Naive thymus-derived CD8-positive, alpha-beta T cell (primary cell): ENCODE data around the gene VIT. TPM values are rescaled to one million over a fixed set of nuclear protein-coding genes. Genes with fewer than 3 reads are reported as not detected.
"Not testable (repeated sequence)": the region's sequence is repeated elsewhere in the genome, so short reads cannot be mapped to it uniquely, and the experiment has no call there.

Experiments
- ATAC-seq, 2 donors: fragments of 150-1000 bp; cut with Tn5 transposase in 1 of 2; sonication (Bioruptor Pico), chemical (Tn5 transposase) in 1 of 2; 1 replicate in 1 of 2; 2 replicates in 1 of 2; pipeline ENCODE4 v1.10.0; 2021; ENCODE audit warnings: mild to moderate bottlenecking in 2 of 2, moderate library complexity in 2 of 2
- POLR2A ChIA-PET: fragments of 350-600 bp; sonication (Branson Sonifier 250); formaldehyde crosslinking; loops from one replicate; lab custom pipeline; 2021; ENCODE audit warnings: antibody characterized with exemption; lab: Charles Lee
- DNase-seq, 10 donors: peaks; one replicate each; pipeline versions ENCODE4 v3.0.0 to v3.0.0-alpha.2; 2020 to 2022
- H3K27ac Mint-ChIP-seq, 10 donors: one replicate each; pipeline ENCODE4 v1.8.0; 2020 to 2022; ENCODE audit warnings: mild to moderate bottlenecking in 10 of 10, mixed read lengths in 10 of 10, moderate library complexity in 4 of 10, inconsistent platforms in 1 of 10
- H3K27me3 Mint-ChIP-seq, 5 donors: one replicate each; pipeline ENCODE4 v1.8.0; 2021 to 2022; ENCODE audit warnings: mixed read lengths in 5 of 5
- H3K36me3 Mint-ChIP-seq, 3 donors: one replicate each; pipeline ENCODE4 v1.8.0; 2020 to 2022; ENCODE audit warnings: mixed read lengths in 3 of 3, mild to moderate bottlenecking in 2 of 3, inconsistent platforms in 1 of 3
- H3K4me1 Mint-ChIP-seq, 4 donors: one replicate each; pipeline ENCODE4 v1.8.0; 2021 to 2022; ENCODE audit warnings: mixed read lengths in 4 of 4
- H3K4me3 Mint-ChIP-seq, 10 donors: one replicate each; pipeline ENCODE4 v1.8.0; 2020 to 2022; ENCODE audit warnings: mild to moderate bottlenecking in 10 of 10, mixed read lengths in 10 of 10, moderate library complexity in 6 of 10, inconsistent platforms in 1 of 10
- H3K9me3 Mint-ChIP-seq, 9 donors: one replicate each; pipeline ENCODE4 v1.8.0; 2020 to 2022; ENCODE audit warnings: mixed read lengths in 9 of 9, mild to moderate bottlenecking in 3 of 9, inconsistent platforms in 1 of 9, moderate library complexity in 1 of 9
- polyA plus RNA-seq, 3 donors: library from polyadenylated mRNA; unstranded; fragments of 300-500 nt; fragmentation: Illumina TruSeq; gene quantifications; one replicate each; pipeline ENCODE4 v1.2.3, GENCODE V29; 2021
- total RNA-seq, 8 experiments: library from RNA in 2 of 8; stranded (reverse) in 2 of 8; gene quantifications; one replicate each; pipeline ENCODE4 v1.2.3 and lab custom pipeline; 2021 to 2026

VIT gene
- total and polyA plus RNA-seq, 5 experiments from 2014 or later: 0.50 TPM; not detected in 4

- Mint-ChIP-seq H3K27me3 (peaks cover 0 to 11% (median 3%) of the 10 kb centered on the region in 5 donors), H3K4me3 (no peak overlapping the region), H3K4me1 (peaks cover 0 to 2% (median under 1%) of the 10 kb centered on the region in 4 donors), H3K27ac (no peak overlapping the region), H3K36me3 (peaks cover 0 to 13% (median 10%) of the 10 kb centered on the region in 3 donors), H3K9me3 (peaks cover 0 to 34% (median 15%) of the 10 kb centered on the region in 9 donors)
- ATAC-seq: no peak
- POLR2A ChIA-PET: no interaction called here
- no peak for DNase-seq
Measured at GRCh38 chr2:36683002-36683401, 13.5 kb upstream of the VIT start.

DNA sequence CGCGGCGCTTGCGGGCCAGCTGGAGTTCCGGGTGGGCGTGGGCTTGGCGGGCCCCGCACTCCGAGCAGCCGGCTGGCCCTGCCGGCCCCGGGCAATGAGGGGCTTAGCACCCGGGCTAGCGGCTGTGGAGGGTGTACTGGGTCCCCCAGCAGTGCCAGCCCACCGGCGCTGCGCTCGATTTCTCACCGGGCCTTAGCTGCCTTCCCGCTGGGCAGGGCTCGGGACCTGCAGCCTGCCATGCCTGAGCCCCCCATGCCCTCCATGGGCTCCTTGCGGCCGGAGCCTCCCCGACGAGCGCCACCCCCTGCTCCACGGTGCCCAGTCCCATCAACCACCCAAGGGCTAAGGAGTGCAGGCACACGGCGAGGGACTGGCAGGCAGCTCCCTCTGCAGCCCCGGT, 8.2 kb upstream of the VIT start:
- DNase-seq, H3K4me1 Mint-ChIP-seq, ATAC-seq, POLR2A ChIA-PET, H3K36me3 Mint-ChIP-seq, H3K27ac Mint-ChIP-seq, H3K9me3 Mint-ChIP-seq, H3K4me3 Mint-ChIP-seq, H3K27me3 Mint-ChIP-seq: not testable (repeated sequence)

GRCh38 chr2:36689013-36689412, 7.5 kb upstream of the VIT start:
- H3K4me1 Mint-ChIP-seq, H3K36me3 Mint-ChIP-seq, H3K27ac Mint-ChIP-seq, ATAC-seq, H3K9me3 Mint-ChIP-seq, H3K27me3 Mint-ChIP-seq, POLR2A ChIA-PET, DNase-seq: not testable (repeated sequence)
- peak overlapping the region in 8 of 10 donors; percentile 3 to 73 (median 44) for H3K4me3 Mint-ChIP-seq

- H3K27ac Mint-ChIP-seq: no peak overlapping the region
- H3K36me3 Mint-ChIP-seq: no peaks in the 10 kb centered on the region
- peaks cover 0 to 7% (median 4%) of the 10 kb centered on the region in 4 donors for H3K4me1 Mint-ChIP-seq
- ATAC-seq (no peak), DNase-seq (no peak)
- POLR2A ChIA-PET: no interaction called here
- H3K9me3 Mint-ChIP-seq: no peaks in the 10 kb centered on the region
- H3K4me3 Mint-ChIP-seq: no peak overlapping the region
- peaks cover 0 to 9% (median 6%) of the 10 kb centered on the region in 5 donors for H3K27me3 Mint-ChIP-seq
Measured at GRCh38 chr2:36692121-36692520, 4.4 kb upstream of the VIT start.

GRCh38 chr2:36693825-36694224, 2.7 kb upstream of the VIT start:
- H3K27ac Mint-ChIP-seq: no peak overlapping the region
- DNase-seq (no peak), ATAC-seq (no peak)
- no peak overlapping the region for H3K4me3 Mint-ChIP-seq
- peaks cover 0 to 9% (median 5%) of the 10 kb centered on the region in 5 donors for H3K27me3 Mint-ChIP-seq
- no peaks in the 10 kb centered on the region for H3K9me3 Mint-ChIP-seq
- H3K4me1 Mint-ChIP-seq: peaks cover 0 to 7% (median 4%) of the 10 kb centered on the region in 4 donors
- POLR2A ChIA-PET: no interaction called here
- no peaks in the 10 kb centered on the region for H3K36me3 Mint-ChIP-seq

DNA sequence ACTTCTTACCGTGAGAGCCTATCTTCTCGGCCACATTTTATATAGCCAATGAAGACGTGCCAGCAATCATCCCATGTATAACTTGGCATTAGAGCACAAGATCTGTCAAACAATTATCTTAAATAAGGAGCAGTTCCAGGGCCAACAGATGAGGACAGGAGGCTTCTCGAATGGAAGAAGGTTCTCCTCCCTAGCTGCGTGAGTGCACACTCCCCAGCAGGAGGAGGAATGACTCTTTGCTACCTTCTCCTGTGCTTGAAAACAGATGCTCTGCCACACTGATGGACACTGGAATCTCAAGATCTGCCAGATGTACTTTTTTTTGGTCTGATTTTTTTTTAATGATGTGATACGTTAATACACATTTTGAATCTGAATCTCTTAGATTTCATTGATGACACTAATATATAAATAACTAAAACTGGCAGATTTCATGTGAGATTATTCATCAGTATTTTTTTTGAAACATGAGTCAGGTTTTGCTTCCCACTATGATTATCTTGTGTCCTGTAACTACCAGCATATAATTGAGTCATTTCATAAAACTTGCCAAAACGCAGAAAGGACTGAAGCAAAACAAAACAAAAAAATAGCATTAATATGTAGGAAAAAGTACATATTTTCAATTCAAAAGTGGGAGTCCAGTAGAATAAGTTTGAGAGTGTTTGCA, 626 bp upstream of the VIT start:
- H3K27ac Mint-ChIP-seq: no peak overlapping the region
- H3K36me3 Mint-ChIP-seq: no peaks in the 10 kb centered on the region
- POLR2A ChIA-PET: interaction anchor here (0.7 kb wide), 1 partner anchor 254 kb away, joined by 6 read pairs; no protein-coding TSS in a partner anchor
- H3K4me1 Mint-ChIP-seq: no peaks in the 10 kb centered on the region
- no peak overlapping the region for H3K4me3 Mint-ChIP-seq
- ATAC-seq: no peak
- peaks cover 0 to 9% (median 0%) of the 10 kb centered on the region in 5 donors for H3K27me3 Mint-ChIP-seq
- DNase-seq: no peak
- H3K9me3 Mint-ChIP-seq: no peaks in the 10 kb centered on the region

GRCh38 chr2:36697424-36698066, 1.0 kb downstream of the VIT start:
- Mint-ChIP-seq H3K27ac (no peak overlapping the region), H3K9me3 (no peaks in the 10 kb centered on the region), H3K27me3 (peaks cover 0 to 3% (median 0%) of the 10 kb centered on the region in 5 donors), H3K4me1 (no peaks in the 10 kb centered on the region), H3K36me3 (no peaks in the 10 kb centered on the region), H3K4me3 (no peak overlapping the region)
- POLR2A ChIA-PET: no interaction called here
- DNase-seq (no peak), ATAC-seq (no peak)

GRCh38 chr2:36698993-36699392, 2.5 kb downstream of the VIT start:
- DNase-seq: no peak
- Mint-ChIP-seq H3K36me3 (no peaks in the 10 kb centered on the region), H3K4me1 (no peaks in the 10 kb centered on the region), H3K4me3 (no peak overlapping the region), H3K9me3 (no peaks in the 10 kb centered on the region), H3K27me3 (peaks cover 0 to 3% (median 0%) of the 10 kb centered on the region in 5 donors), H3K27ac (no peak overlapping the region)
- no peak for ATAC-seq
- POLR2A ChIA-PET: no interaction called here

- H3K9me3 Mint-ChIP-seq: no peaks in the 10 kb centered on the region
- H3K27ac Mint-ChIP-seq: no peak overlapping the region
- ATAC-seq (no peak), DNase-seq (no peak)
- POLR2A ChIA-PET: no interaction called here
- H3K36me3 Mint-ChIP-seq: no peaks in the 10 kb centered on the region
- H3K4me1 Mint-ChIP-seq: no peaks in the 10 kb centered on the region
- peaks cover 0 to 3% (median 0%) of the 10 kb centered on the region in 5 donors for H3K27me3 Mint-ChIP-seq
- H3K4me3 Mint-ChIP-seq: no peak overlapping the region
Measured at GRCh38 chr2:36700311-36700710, 3.8 kb downstream of the VIT start.

DNA sequence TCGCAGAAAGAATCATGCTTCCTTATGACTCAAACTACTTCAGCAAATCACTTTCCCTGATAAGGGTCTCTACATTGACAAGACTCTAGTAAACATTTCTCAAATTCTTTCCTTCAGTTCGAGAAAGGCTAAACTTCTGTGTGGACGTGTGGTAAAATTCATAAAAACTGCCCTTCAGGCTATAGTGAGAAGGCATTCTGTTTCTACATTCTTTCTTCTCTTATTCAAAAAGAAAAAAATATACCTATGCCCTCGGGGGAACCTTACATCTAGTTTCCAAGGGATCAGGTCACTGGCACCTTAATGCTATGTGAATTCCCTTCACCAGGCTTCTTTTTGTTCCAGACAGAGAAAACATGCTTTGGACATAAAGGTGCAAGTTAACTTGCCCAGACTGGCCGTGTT, 4.9 kb downstream of the VIT start:
- H3K27ac Mint-ChIP-seq: no peak overlapping the region
- H3K9me3 Mint-ChIP-seq: no peaks in the 10 kb centered on the region
- peaks cover 0 to 3% (median 0%) of the 10 kb centered on the region in 5 donors for H3K27me3 Mint-ChIP-seq

DNA sequence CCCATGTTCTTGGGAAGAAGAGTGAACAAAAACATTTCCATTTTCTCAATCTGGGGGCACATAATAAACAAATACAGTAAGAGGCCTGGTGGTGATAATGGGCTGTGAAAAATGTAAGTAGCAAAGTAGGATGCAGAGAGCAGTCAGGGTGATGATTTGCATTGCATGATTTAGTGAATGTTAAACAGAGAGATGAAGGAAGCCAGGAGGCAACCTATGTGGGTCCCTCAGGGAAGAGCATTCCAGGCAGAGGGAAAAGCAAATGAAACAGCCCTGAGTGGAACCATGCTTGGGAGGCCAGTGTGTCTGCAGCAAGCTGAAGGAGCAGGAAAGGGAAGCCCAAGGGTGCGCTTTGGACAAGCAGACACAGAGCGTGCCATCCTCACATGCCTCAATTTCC, 5.4 kb downstream of the VIT start:
- H3K27me3 Mint-ChIP-seq: no peaks in the 10 kb centered on the region
- POLR2A ChIA-PET: no interaction called here
- DNase-seq (no peak), ATAC-seq (no peak)
- no peak overlapping the region for H3K27ac Mint-ChIP-seq
- no peaks in the 10 kb centered on the region for H3K36me3 Mint-ChIP-seq
- no peak overlapping the region for H3K4me3 Mint-ChIP-seq
- no peaks in the 10 kb centered on the region for H3K9me3 Mint-ChIP-seq
- H3K4me1 Mint-ChIP-seq: no peaks in the 10 kb centered on the region

More for the DNA sequence above, 4.9 kb downstream of the VIT start:
- ATAC-seq (no peak), DNase-seq (no peak)
- H3K36me3 Mint-ChIP-seq: no peaks in the 10 kb centered on the region
- POLR2A ChIA-PET: no interaction called here
- no peak overlapping the region for H3K4me3 Mint-ChIP-seq
- H3K4me1 Mint-ChIP-seq: no peaks in the 10 kb centered on the region

GRCh38 chr2:36702781-36703180, 6.3 kb downstream of the VIT start:
- no peaks in the 10 kb centered on the region for H3K9me3 Mint-ChIP-seq
- H3K27ac Mint-ChIP-seq: no peak overlapping the region
- no peak overlapping the region for H3K4me3 Mint-ChIP-seq
- no peaks in the 10 kb centered on the region for H3K4me1 Mint-ChIP-seq
- ATAC-seq (no peak), DNase-seq (no peak)
- POLR2A ChIA-PET: no interaction called here
- H3K27me3 Mint-ChIP-seq: peaks cover 0 to 6% (median 0%) of the 10 kb centered on the region in 5 donors
- no peaks in the 10 kb centered on the region for H3K36me3 Mint-ChIP-seq

DNA sequence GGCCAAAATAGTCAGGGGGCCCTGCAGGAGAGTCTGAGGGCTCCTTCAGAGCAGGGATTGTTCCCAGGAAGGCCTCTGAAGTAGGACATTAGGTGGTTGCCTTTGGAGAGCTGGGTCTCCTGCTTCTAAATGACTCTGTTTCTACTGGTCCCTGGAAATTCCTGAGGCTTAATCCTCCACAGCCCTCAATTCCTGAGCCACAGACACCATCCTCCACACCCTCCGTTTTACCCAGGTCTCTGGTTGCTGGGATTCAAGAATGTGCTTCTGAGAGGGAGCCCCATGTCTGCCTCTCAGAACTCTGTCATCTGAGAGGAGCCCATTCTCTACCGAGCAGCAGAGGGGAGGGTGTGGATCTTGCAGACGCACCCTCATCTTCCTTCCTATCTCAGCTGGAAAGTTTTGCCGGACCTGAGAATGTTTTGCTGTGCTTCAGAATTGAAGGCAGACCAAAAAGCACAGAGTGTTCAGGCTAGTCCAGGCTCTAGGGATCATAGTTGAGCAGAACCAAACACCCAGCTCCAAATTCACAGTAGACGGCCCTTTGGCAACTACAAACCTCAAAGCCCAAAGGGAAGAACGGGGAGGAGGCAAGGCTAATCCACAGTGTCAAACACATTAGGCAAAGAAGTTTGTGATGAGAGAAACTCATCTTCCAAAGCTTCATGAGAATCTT, 8.1 kb downstream of the VIT start:
- no peak for ATAC-seq
- no peak overlapping the region for H3K27ac Mint-ChIP-seq
- POLR2A ChIA-PET: no interaction called here

More for the DNA sequence above, 8.1 kb downstream of the VIT start:
- DNase-seq: no peak
- Mint-ChIP-seq H3K36me3 (no peaks in the 10 kb centered on the region), H3K9me3 (peaks cover 0 to 2% (median 0%) of the 10 kb centered on the region in 9 donors), H3K4me1 (no peaks in the 10 kb centered on the region), H3K27me3 (peaks cover 1 to 10% (median 5%) of the 10 kb centered on the region in 5 donors), H3K4me3 (no peak overlapping the region)
